Stimulated activated naive CD8-positive, alpha-beta T cell treated with anti-CD3 and anti-CD28 coated beads, Interleukin-15, amount 100 ng/mL, for 72 hours (primary cell): ENCODE results near the gene MYOF.

Source experiments
- ATAC-seq: fragments of 150-1000 bp; cut with Tn5 transposase; 2 replicates; pipeline ENCODE4 v1.10.0; 2021; ENCODE audit warnings: mild to moderate bottlenecking, moderate library complexity
- DNase-seq, 2 donors: peaks; one replicate each; pipeline ENCODE4 v3.0.0; 2021 to 2022
- H3K27ac Mint-ChIP-seq, 2 donors: one replicate each; pipeline ENCODE4 v1.8.0; 2022; ENCODE audit warnings: mild to moderate bottlenecking in 2 of 2, mixed read lengths in 2 of 2, moderate library complexity in 2 of 2
- H3K27me3 Mint-ChIP-seq: one replicate; pipeline ENCODE4 v1.8.0; 2022; ENCODE audit warnings: mixed read lengths
- H3K4me1 Mint-ChIP-seq: one replicate; pipeline ENCODE4 v1.8.0; 2022; ENCODE audit warnings: mild to moderate bottlenecking, mixed read lengths
- H3K4me3 Mint-ChIP-seq, 2 donors: one replicate each; pipeline ENCODE4 v1.8.0; 2022; ENCODE audit warnings: mild to moderate bottlenecking in 2 of 2, mixed read lengths in 2 of 2, moderate library complexity in 1 of 2
- H3K9me3 Mint-ChIP-seq, 2 donors: one replicate each; pipeline ENCODE4 v1.8.0; 2022; ENCODE audit warnings: mixed read lengths in 2 of 2

MYOF gene

DNA sequence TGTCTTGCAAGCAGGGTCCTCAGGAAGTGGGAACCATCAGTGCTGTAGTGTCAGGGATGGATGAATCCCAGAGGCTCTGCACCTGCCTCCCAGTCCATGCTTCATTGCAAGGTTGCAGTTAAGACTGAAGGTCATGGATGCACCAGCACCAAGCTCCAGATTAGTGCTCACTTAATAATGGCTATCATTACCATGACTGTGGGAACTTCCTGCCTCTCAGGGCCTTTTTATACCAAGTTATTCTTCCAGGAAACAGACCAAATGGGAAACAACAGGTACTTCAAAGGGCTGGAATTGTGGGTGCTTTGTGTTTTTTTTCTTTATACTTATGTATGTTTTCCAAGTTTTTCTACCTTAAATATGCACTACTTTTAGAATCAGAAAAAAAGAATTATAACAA, 210.8 kb downstream of the MYOF start:
- ATAC-seq (no peak), DNase-seq (no peak)
- peaks cover 0 to 9% of the 10 kb centered on the region in 2 donors for H3K9me3 Mint-ChIP-seq
- H3K27me3 Mint-ChIP-seq = no peaks in the 10 kb centered on the region
- H3K27ac Mint-ChIP-seq = no peak overlapping the region
- H3K4me3 Mint-ChIP-seq = no peak overlapping the region
- H3K4me1 Mint-ChIP-seq = peaks cover 12% of the 10 kb centered on the region

GRCh38 chr10:93269281-93269680, 212.9 kb downstream of the MYOF start:
- ATAC-seq = no peak
- H3K4me1 Mint-ChIP-seq = peaks cover 12% of the 10 kb centered on the region
- H3K9me3 Mint-ChIP-seq = peaks cover 0 to 9% of the 10 kb centered on the region in 2 donors
- no peak overlapping the region for H3K4me3 Mint-ChIP-seq
- H3K27me3 Mint-ChIP-seq = no peaks in the 10 kb centered on the region
- no peak for DNase-seq
- no peak overlapping the region for H3K27ac Mint-ChIP-seq

DNA sequence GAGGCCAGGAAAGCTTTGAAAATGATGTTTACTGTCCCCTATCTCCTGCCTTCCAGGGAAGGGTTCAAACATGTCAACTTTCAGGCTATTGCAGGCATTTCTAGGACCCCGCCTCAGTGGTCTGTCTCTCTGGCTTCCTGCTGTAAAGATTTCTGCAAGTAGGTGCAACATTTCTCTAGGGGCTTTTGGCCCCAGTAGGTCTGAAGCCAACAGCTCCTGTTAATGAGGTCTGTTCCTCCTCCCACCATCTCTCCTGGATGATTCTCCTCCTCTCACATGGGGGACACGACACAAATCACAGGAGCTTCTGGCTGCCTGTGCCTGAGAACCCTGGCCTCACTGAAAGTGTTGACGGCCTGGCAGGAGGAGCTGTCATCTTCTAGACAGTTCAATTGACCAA, 214.1 kb downstream of the MYOF start:
- Mint-ChIP-seq H3K27ac (no peak overlapping the region), H3K4me1 (peaks cover 9% of the 10 kb centered on the region), H3K9me3 (peaks cover 0 to 9% of the 10 kb centered on the region in 2 donors), H3K4me3 (no peak overlapping the region), H3K27me3 (no peaks in the 10 kb centered on the region)
- ATAC-seq = no peak
- DNase-seq = no peak

- ATAC-seq (peak; percentile 73), DNase-seq (no peak)
- Mint-ChIP-seq H3K27ac (no peak overlapping the region), H3K27me3 (no peaks in the 10 kb centered on the region), H3K4me3 (no peak overlapping the region), H3K9me3 (peaks cover 0 to 9% of the 10 kb centered on the region in 2 donors), H3K4me1 (peaks cover 6% of the 10 kb centered on the region)
Observed at GRCh38 chr10:93267521-93267920, 214.6 kb downstream of the MYOF start.

DNA sequence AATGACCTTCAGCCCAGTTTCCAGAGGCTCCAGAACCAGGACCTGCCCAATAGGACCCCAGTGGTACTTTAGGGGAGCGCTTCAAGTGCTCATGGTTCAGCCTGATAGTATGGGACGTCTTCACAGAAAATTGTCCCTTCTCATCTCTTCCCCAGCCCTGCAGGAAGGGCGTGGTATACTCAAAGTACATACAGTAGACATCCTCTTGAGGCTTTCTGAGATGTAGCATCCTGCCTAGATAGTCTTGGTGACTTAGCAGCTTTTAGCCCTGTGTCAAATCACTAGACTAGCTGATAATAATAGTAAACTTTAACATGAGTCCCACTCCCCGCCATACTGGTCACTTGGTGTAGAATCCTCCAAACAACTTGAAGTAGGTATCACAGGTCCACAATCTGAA, 215.3 kb downstream of the MYOF start:
- no peaks in the 10 kb centered on the region for H3K27me3 Mint-ChIP-seq
- peaks cover 0 to 9% of the 10 kb centered on the region in 2 donors for H3K9me3 Mint-ChIP-seq
- H3K4me3 Mint-ChIP-seq = no peak overlapping the region
- no peak for DNase-seq
- ATAC-seq = no peak
- peaks cover 6% of the 10 kb centered on the region for H3K4me1 Mint-ChIP-seq
- H3K27ac Mint-ChIP-seq = no peak overlapping the region

- Mint-ChIP-seq H3K27me3 (no peaks in the 10 kb centered on the region), H3K4me3 (no peak overlapping the region), H3K9me3 (no peaks in the 10 kb centered on the region), H3K4me1 (no peaks in the 10 kb centered on the region), H3K27ac (no peak overlapping the region)
- no peak for DNase-seq
- no peak for ATAC-seq
Observed at GRCh38 chr10:93261961-93262610, 220.0 kb downstream of the MYOF start.

DNA sequence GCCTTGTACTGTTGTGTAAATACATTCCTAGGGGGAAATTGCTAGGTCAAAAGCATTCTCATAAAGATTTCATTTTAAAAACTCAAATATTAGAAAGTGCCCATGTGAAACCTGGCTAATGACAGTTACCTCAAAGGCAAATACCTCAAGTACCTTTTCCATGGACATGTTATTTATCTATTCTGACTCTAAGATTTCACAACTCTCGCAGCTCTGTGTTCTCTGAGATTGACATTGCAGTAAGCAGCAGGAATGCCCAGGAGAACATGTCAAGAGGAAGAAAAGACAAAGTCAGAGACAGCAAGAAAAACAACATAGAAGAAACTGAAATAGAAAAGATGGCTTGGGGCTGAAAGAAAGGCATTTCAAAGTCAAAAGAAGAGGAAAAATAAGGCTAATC, 221.0 kb downstream of the MYOF start:
- no peak overlapping the region for H3K27ac Mint-ChIP-seq
- DNase-seq (no peak), ATAC-seq (no peak)
- no peaks in the 10 kb centered on the region for H3K27me3 Mint-ChIP-seq
- H3K4me3 Mint-ChIP-seq = no peak overlapping the region
- H3K9me3 Mint-ChIP-seq = no peaks in the 10 kb centered on the region
- H3K4me1 Mint-ChIP-seq = no peaks in the 10 kb centered on the region

DNA sequence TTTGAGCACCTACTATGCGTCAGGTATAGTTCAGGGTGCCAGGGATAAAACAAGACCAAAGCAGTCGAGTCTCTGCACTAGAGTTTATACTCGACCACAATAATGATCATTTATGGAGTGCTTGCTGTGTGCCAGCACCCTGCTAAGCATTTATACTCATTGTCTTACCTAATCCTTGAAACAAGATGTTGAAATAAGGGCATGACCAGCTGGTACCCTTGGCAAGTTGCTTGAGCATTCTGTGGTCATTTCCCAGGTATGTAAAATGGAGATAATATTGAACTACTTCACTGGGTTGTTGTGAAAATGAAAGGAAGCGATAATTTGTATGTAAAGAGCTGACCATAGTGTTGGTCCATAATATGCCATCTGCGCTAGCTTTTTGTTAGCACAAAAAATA, 223.0 kb downstream of the MYOF start:
- H3K4me3 Mint-ChIP-seq = no peak overlapping the region
- no peaks in the 10 kb centered on the region for H3K4me1 Mint-ChIP-seq
- no peaks in the 10 kb centered on the region for H3K9me3 Mint-ChIP-seq

More for the DNA sequence above, 223.0 kb downstream of the MYOF start:
- ATAC-seq (no peak), DNase-seq (no peak)
- Mint-ChIP-seq H3K27me3 (no peaks in the 10 kb centered on the region), H3K27ac (no peak overlapping the region)
